GM21529 (cell line): ENCODE data around the gene SMARCC2.
"Not testable (repeated sequence)": the region's sequence is repeated elsewhere in the genome, so short reads cannot be mapped to it uniquely, and the experiment has no call there.

Experiments used
- ATAC-seq: cut with Tn5 transposase; IDR thresholded peaks from one replicate; pipeline ENCODE4 v1.9.1; 2021; ENCODE audit not compliant: unreplicated experiment

The SMARCC2 gene

DNA sequence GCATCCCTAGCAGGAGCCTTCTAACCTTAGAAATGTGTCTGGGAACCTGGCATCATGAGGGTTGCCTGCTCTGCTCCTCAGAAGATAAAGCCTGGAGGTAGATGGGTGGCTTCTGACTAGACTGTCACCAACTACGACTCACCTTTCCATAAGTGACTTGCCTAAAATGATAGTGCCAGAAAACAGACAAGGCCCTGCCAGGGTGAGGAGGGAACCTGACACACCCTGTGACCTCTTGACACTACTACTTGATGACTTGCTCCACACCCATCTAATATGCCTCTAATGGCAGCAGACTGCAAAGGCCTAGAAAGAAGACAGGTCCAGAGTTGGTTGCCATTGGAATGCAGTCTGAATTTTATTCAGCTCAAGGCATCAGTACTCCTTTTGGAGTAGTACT is 23.1 kb upstream of the SMARCC2 start:
- no peak for ATAC-seq

- no peak for ATAC-seq
Measured at GRCh38 chr12:56208006-56208405, 18.7 kb upstream of the SMARCC2 start.

- no peak for ATAC-seq
Measured at GRCh38 chr12:56206452-56207166, 17.3 kb upstream of the SMARCC2 start.

DNA sequence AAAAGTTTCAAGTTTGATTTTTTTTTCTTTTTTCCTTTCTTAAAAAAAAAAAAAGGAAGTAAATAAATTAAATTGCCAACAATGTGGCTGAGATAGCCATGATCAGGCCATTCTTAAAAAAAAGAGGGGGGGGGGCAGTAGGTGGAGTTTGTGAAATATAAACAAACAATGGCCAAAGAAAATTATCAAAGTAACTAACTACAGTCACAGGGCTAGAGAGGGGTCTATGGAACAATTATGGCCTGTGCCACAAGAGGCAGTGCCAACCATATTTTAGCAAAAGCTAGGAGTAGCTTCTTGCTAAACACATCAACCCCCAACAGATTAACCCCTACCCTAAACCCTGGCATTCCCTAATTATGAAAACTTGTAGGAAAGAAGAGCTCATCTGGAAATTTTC is 16.2 kb upstream of the SMARCC2 start:
- ATAC-seq, result no peak

GRCh38 chr12:56204275-56204674 is 15.0 kb upstream of the SMARCC2 start:
- ATAC-seq, result no peak

DNA sequence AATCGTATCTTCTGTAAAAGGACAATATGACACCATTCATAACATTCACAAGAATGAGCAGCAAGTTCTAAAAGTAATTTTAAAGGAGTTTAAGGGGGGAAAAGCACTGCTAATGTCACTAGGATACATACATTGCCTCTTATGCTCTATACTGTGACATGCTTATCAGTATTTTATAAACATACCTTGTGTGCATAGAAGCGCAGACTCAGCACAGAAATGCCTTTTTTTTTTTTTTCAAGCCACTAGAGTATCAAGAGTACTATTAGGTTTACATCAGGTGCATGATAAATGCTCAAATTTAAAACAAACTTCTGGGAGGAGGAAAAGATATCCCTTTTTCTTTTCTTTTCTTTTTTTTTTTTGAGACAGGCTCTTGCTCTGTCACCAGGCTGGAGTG is 13.6 kb upstream of the SMARCC2 start:
- no peak for ATAC-seq

GRCh38 chr12:56202366-56202765 is 13.1 kb upstream of the SMARCC2 start:
- ATAC-seq, result no peak

GRCh38 chr12:56198836-56199235 is 9.6 kb upstream of the SMARCC2 start:
- ATAC-seq, result no peak

DNA sequence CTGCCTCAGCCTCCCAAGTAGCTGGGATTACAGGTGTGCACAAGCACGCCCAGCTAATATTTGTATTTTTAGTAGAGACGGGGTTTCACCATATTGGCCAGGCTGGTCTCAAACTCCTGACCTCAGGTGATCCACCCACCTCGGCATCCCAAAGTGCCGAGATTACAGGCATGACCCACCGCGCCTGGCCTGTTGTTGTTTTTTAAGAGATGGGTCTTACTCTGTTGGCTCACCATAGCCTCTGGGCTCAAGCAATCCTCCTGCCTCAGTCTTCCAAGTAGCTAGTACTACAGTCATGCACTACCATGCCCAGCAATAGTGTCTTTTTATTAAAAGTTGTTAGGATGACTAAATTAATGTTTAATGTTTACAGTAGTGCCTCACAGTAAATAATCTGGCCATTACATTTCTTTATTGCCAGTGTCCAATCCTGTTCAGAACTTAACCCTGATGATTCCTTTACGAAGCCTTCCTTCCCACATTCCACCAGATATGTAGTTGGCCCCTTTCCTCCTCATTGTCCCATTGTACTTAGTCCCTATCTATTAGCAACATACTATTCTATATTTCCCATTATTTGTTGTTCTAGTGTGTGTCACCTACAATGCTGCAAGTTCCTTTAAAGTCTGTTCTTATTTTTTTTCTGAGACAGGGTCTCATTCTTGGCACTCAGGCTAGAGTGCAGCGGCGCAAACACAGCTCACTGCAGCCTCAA is 8.8 kb upstream of the SMARCC2 start:
- no peak for ATAC-seq

GRCh38 chr12:56196818-56197550 is 7.7 kb upstream of the SMARCC2 start:
- ATAC-seq, result not testable (repeated sequence)

- ATAC-seq, result no peak
Measured at GRCh38 chr12:56193025-56193578, 3.8 kb upstream of the SMARCC2 start.

DNA sequence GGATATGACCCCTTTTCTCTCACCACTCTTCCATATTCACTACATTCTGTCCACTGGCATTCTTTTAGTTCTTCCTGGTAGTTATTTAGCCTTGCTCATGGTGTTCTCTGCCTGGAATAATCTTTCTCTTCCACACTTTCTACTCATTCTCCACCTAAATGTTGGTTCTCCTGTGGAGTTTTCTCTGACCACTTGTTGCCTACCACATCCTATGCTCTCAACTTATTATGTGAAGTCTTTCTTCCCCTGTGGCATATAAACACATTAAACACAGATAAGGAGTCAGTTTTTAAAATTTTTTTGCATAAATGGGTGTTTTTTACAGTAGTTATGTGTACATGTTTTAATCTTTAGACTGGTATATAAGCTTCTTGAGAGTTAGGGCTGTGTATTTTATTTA is 3.3 kb upstream of the SMARCC2 start:
- ATAC-seq, result no peak

GRCh38 chr12:56190695-56191155 is 1.4 kb upstream of the SMARCC2 start:
- no peak for ATAC-seq

- peak; percentile 44 for ATAC-seq
Measured at GRCh38 chr12:56189918-56190694, 823 bp upstream of the SMARCC2 start.

DNA sequence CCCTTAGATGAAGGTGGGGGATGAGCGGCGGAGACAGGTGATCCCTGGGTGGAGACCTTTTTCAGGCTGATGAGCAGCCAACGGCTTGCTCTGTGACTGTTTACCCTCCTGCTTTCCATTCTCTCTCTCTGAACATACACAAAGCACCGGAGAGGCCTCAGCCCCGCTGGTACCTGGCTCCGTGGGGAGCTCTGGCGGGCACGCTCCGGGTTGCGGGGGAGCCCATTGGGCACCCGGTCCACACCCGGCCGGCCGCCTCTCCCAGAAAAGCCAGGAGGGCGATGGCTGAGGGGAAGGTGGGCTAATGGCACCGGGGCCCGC is 545 bp downstream of the SMARCC2 start:
- ATAC-seq, result no peak

DNA sequence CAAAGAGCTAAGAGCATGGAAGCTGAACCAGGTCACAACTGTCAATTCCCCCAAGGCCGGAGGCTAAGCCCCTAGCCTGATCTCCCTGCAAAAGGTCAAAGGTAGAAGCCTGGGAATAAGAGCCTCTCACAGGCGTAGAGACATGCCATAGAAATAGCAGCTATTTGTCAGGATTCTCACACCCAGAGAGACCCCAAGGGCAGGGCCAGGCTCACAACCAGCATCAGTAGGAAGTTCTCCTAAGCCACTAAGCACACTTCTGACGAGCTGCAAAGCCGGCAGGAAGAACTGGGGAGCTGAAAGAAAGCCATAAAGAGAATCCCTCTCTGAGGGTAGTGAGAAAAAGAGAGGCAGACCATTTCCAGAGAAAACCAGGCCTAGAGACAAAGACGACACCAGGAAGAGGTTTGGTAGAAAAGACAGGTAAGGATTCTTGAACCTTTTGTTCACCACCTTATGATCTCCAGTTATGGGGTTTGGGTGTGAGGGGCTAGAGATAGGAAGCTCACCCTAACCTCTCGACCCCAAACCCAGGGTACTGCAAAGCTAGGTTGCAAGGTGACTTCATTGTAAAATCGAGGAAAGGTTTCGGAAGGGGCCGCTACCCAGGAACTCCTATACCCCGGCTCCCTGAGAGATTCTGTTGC is 1.0 kb downstream of the SMARCC2 start:
- ATAC-seq, result no peak

DNA sequence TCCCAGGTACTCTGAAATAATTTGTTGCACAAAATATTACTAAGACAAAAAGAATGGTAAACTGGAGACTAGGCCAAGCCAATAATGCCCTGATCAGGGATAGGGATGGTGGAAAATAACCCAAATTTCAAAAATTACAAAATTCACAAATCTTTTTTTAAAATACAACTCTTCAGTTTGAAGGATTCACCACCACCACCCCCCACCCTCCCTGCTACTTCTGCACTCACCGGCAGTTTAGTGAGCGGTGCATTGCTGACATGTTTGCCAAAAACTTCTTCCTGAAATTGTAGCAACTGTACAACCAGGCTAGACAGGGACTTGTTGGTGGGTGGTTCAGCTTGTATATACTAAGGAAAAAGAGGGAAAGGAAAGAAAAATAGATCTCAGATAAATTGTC is 2.3 kb downstream of the SMARCC2 start:
- ATAC-seq, result no peak

GRCh38 chr12:56178347-56178746 is 10.9 kb downstream of the SMARCC2 start:
- ATAC-seq, result no peak

- ATAC-seq, result no peak
Measured at GRCh38 chr12:56172839-56173238, 16.4 kb downstream of the SMARCC2 start.

DNA sequence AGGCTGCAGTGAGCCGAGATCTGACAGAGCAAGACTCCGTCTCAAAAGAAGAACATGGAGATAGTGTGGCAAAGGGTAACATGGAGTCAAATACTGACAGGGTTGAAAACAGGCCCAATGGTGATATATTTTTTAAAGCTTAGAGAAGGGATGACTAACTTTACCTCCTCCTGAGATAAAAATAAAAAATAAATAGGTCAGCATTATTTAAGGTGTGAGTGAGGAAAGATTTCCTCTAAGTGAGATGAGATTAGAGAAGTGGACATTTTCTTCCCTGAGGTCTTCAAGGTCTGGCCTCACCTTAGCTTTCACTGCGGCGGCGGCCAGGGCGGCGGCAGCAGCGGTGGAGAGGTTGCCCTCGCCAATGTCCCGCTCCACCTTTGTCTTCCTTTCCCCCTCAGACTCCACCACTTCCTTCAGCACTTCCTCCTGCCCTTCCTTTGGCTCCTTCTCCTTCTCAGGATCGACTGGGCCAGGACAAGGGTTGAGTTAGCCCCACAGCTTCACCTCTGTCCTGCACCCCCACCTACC is 20.0 kb downstream of the SMARCC2 start:
- ATAC-seq, result no peak
